H1 (cell line): Measurements from ENCODE around the gene LGALS9. TPM values are rescaled to one million over a fixed set of nuclear protein-coding genes. Genes with fewer than 3 reads are reported as not detected.

Experiments
- CTCF ChIA-PET: fragments of 300-600 bp; sonication (Branson Sonifier 250); formaldehyde crosslinking; loops from one replicate; lab custom pipeline; 2021; ENCODE audit not compliant: partially characterized antibody; lab: Charles Lee
- POLR2A ChIA-PET: fragments of 300-600 bp; sonication (Branson Sonifier 250); formaldehyde crosslinking; loops from one replicate; lab custom pipeline; 2021; ENCODE audit warnings: inconsistent platforms; ENCODE audit not compliant: partially characterized antibody; lab: Charles Lee
- DNase-seq, 2 experiments: peaks; one replicate each; pipeline versions ENCODE4 v3.0.0 to v3.0.0-alpha.2; 2010 to 2022; ENCODE audit warnings: low spot score in 2 of 2, low read depth in 1 of 2, mixed read lengths in 1 of 2
- FAIRE-seq: peaks from 2 replicates; lab custom pipeline; 2011; peaks lifted over from hg19 to GRCh38; lab: Jason Lieb, UNC
- H2AFZ ChIP-seq: 2 replicates; pipeline ENCODE4 v1.8.1; 2012; ENCODE audit warnings: low read length, inconsistent platforms
- H2AK5ac ChIP-seq: 2 replicates; pipeline ENCODE4 v1.6.1; 2013; ENCODE audit warnings: low read depth, low read length
- H2BK120ac ChIP-seq: replicated peaks from 2 replicates; pipeline ENCODE3; 2013; ENCODE audit warnings: low read depth, low read length, inconsistent platforms
- H2BK12ac ChIP-seq: 2 replicates; pipeline ENCODE4 v1.6.1; 2013; ENCODE audit warnings: low read depth, low read length
- H2BK15ac ChIP-seq: 2 replicates; pipeline ENCODE4 v1.6.1; 2013; ENCODE audit warnings: low read length
- H2BK20ac ChIP-seq: 2 replicates; pipeline ENCODE4 v1.6.1; 2013; ENCODE audit warnings: low read length
- H2BK5ac ChIP-seq: 2 replicates; pipeline ENCODE4 v1.6.1; 2013; ENCODE audit warnings: low read depth, low read length
- H3K14ac ChIP-seq: 2 replicates; pipeline ENCODE4 v1.6.1; 2013; ENCODE audit warnings: inconsistent platforms; ENCODE audit not compliant: insufficient read length
- H3K18ac ChIP-seq: 2 replicates; pipeline ENCODE4 v1.6.1; 2013; ENCODE audit warnings: low read length; ENCODE audit errors: extremely low read depth
- H3K23ac ChIP-seq: 2 replicates; pipeline ENCODE4 v1.6.1; 2013; ENCODE audit warnings: inconsistent platforms; ENCODE audit not compliant: insufficient read length
- H3K23me2 ChIP-seq: 2 replicates; pipeline ENCODE4 v1.6.1; 2013; ENCODE audit warnings: low read depth, low read length
- H3K27ac ChIP-seq: 2 replicates; pipeline ENCODE4 v1.6.1; 2011; ENCODE audit warnings: low read depth, low read length, inconsistent platforms
- H3K27me3 ChIP-seq, 4 experiments: replicated peaks in 1 of 4; 1 replicate in 1 of 4; 2 replicates in 3 of 4; pipeline versions ENCODE4 v1.6.1 to v1.8.1; 2011 to 2013; ENCODE audit warnings: low read length in 3 of 4, mild to moderate bottlenecking in 3 of 4, inconsistent platforms in 2 of 4, mixed read lengths in 2 of 4, moderate library complexity in 1 of 4; ENCODE audit not compliant: control insufficient read depth in 3 of 4, insufficient read depth in 3 of 4; ENCODE audit errors: extremely low read depth in 1 of 4
- H3K36me3 ChIP-seq, 4 experiments: 2 replicates each; pipeline versions ENCODE4 v1.6.1 to v1.8.1; 2011 to 2013; ENCODE audit warnings: mild to moderate bottlenecking in 4 of 4, low read length in 3 of 4, moderate library complexity in 2 of 4, control low read depth in 1 of 4, inconsistent platforms in 1 of 4; ENCODE audit not compliant: insufficient read depth in 4 of 4, control insufficient read depth in 2 of 4
- H3K4ac ChIP-seq: replicated peaks from 2 replicates; pipeline ENCODE3; 2013; ENCODE audit warnings: low read length, low read depth, mixed read lengths, inconsistent platforms; ENCODE audit not compliant: insufficient read length
- H3K4me1 ChIP-seq, 4 experiments: replicated peaks in 1 of 4; 1 replicate in 1 of 4; 2 replicates in 3 of 4; pipeline versions ENCODE4 v1.6.1 to v1.8.1; 2011 to 2013; ENCODE audit warnings: low read length in 3 of 4, inconsistent platforms in 2 of 4, mixed read lengths in 1 of 4; ENCODE audit not compliant: insufficient read depth in 4 of 4, control insufficient read depth in 3 of 4
- H3K4me2 ChIP-seq, 2 experiments: 2 replicates each; pipeline versions ENCODE4 v1.6.1 to v1.8.1; 2011 to 2013; ENCODE audit warnings: low read depth in 2 of 2, low read length in 2 of 2, control low read depth in 1 of 2, inconsistent platforms in 1 of 2, mild to moderate bottlenecking in 1 of 2; ENCODE audit not compliant: insufficient read depth in 1 of 2
- H3K4me3 ChIP-seq, 4 experiments: fragments of 200-600, 300-600 bp in 1 of 4; sonication (generic), shearing (Covaris generic), sonication (Bioruptor Twin) in 1 of 4; 2 replicates each; pipeline versions ENCODE4 v1.5.1 to v1.8.1; 2011 to 2016; ENCODE audit warnings: low read length in 4 of 4, low read depth in 3 of 4, control low read depth in 2 of 4, inconsistent platforms in 2 of 4, mild to moderate bottlenecking in 2 of 4, mixed read lengths in 1 of 4, moderate library complexity in 1 of 4; ENCODE audit not compliant: insufficient read depth in 2 of 4; ENCODE audit errors: extremely low read depth in 1 of 4
- H3K56ac ChIP-seq: replicated peaks from 2 replicates; pipeline ENCODE3; 2013; ENCODE audit warnings: low read depth, mild to moderate bottlenecking, mixed read lengths, low read length, inconsistent platforms; ENCODE audit not compliant: insufficient read length
- H3K79me1 ChIP-seq: 2 replicates; pipeline ENCODE4 v1.6.1; 2013; ENCODE audit warnings: low read depth, low read length, control low read depth
- H3K79me2 ChIP-seq, 2 experiments: 2 replicates each; pipeline versions ENCODE4 v1.6.1 to v1.8.1; 2012 to 2013; ENCODE audit warnings: low read length in 2 of 2, mild to moderate bottlenecking in 2 of 2, inconsistent platforms in 1 of 2; ENCODE audit not compliant: insufficient read depth in 2 of 2, control insufficient read depth in 1 of 2
- H3K9ac ChIP-seq, 4 experiments: replicated peaks in 1 of 4; 1 replicate in 1 of 4; 2 replicates in 3 of 4; pipeline versions ENCODE4 v1.6.1 to v1.8.1; 2011 to 2013; ENCODE audit warnings: low read depth in 3 of 4, low read length in 3 of 4, control low read depth in 2 of 4, mild to moderate bottlenecking in 2 of 4, moderate library complexity in 2 of 4, inconsistent platforms in 1 of 4; ENCODE audit errors: extremely low read depth in 1 of 4
- H3K9me3 ChIP-seq, 2 experiments: 2 replicates each; pipeline versions ENCODE4 v1.6.1 to v1.8.1; 2012 to 2013; ENCODE audit warnings: mild to moderate bottlenecking in 2 of 2, moderate library complexity in 2 of 2, control low read depth in 1 of 2, inconsistent platforms in 1 of 2, low read depth in 1 of 2, low read length in 1 of 2, mixed read lengths in 1 of 2; ENCODE audit not compliant: insufficient read depth in 2 of 2
- H4K20me1 ChIP-seq, 2 experiments: replicated peaks in 1 of 2; 2 replicates each; pipeline versions ENCODE3 to v1.8.1; 2011 to 2013; ENCODE audit warnings: inconsistent platforms in 2 of 2, low read length in 2 of 2, mild to moderate bottlenecking in 1 of 2; ENCODE audit not compliant: insufficient read depth in 2 of 2, control insufficient read depth in 1 of 2
- H4K5ac ChIP-seq: 2 replicates; pipeline ENCODE4 v1.6.1; 2013; ENCODE audit warnings: low read length, low read depth, mixed read lengths, inconsistent platforms; ENCODE audit not compliant: insufficient read length
- H4K8ac ChIP-seq: 2 replicates; pipeline ENCODE4 v1.8.0; 2013; ENCODE audit warnings: mild to moderate bottlenecking, moderate library complexity, low read length, inconsistent platforms; ENCODE audit not compliant: insufficient read depth; ENCODE audit errors: extremely low read depth
- H4K91ac ChIP-seq: replicated peaks from 2 replicates; pipeline ENCODE3; 2013; ENCODE audit warnings: low read length, mixed read lengths, inconsistent platforms; ENCODE audit not compliant: insufficient read length
- BRCA1 ChIP-seq: IDR thresholded peaks from 2 replicates; pipeline ENCODE4 v1.6.1; 2012; ENCODE audit warnings: low read depth, low read length, improper control_type of control experiment
- CEBPB ChIP-seq: IDR thresholded peaks from 2 replicates; pipeline ENCODE4 v1.6.1; 2012; ENCODE audit warnings: low read depth, low read length
- CHD2 ChIP-seq: IDR thresholded peaks from 2 replicates; pipeline ENCODE4 v1.6.1; 2012; ENCODE audit warnings: low read length, improper control_type of control experiment
- CTCF ChIP-seq, 3 experiments: IDR thresholded peaks; 1 replicate in 2 of 3; 2 replicates in 1 of 3; pipeline versions ENCODE4 v1.5.1 to v1.6.1; 2011; ENCODE audit warnings: low read length in 3 of 3, mild to moderate bottlenecking in 3 of 3, inconsistent platforms in 2 of 3, low read depth in 1 of 3, moderate library complexity in 1 of 3; ENCODE audit not compliant: insufficient read depth in 1 of 3; ENCODE audit errors: control extremely low read depth in 1 of 3
- EP300 ChIP-seq, 2 experiments: IDR thresholded peaks; 1 replicate in 1 of 2; 2 replicates in 1 of 2; pipeline ENCODE4 v1.6.1; 2011 to 2012; ENCODE audit warnings: low read depth in 2 of 2, low read length in 2 of 2, mild to moderate bottlenecking in 2 of 2, borderline replicate concordance in 1 of 2, inconsistent platforms in 1 of 2, moderate library complexity in 1 of 2
- JUND ChIP-seq: IDR thresholded peaks from 2 replicates; pipeline ENCODE4 v1.6.1; 2011; ENCODE audit warnings: mild to moderate bottlenecking, improper control_type of control experiment, low read length
- RAD21 ChIP-seq, 2 experiments: IDR thresholded peaks in 1 of 2; conservative IDR thresholded peaks in 1 of 2; 2 replicates each; pipeline ENCODE4 v1.6.1; 2011; ENCODE audit warnings: low read depth in 2 of 2, low read length in 2 of 2, improper control_type of control experiment in 1 of 2, inconsistent platforms in 1 of 2, mild to moderate bottlenecking in 1 of 2, moderate library complexity in 1 of 2
- RBBP5 ChIP-seq: IDR thresholded peaks from 2 replicates; pipeline ENCODE4 v1.7.1; 2012; ENCODE audit warnings: low read depth, mild to moderate bottlenecking, inconsistent platforms, low read length, moderate library complexity, borderline replicate concordance
- WGBS, 2 experiments: shearing (Covaris generic) in 1 of 2; methylation state at CpG; one replicate each; pipeline versions ENCODE4 v1.1.6 to v1.1.7; 2013 to 2015; ENCODE audit warnings: low lambda C conversion rate in 2 of 2, mixed read lengths in 2 of 2, inconsistent platforms in 1 of 2, low coverage in 1 of 2, missing lambda C conversion rate in 1 of 2; ENCODE audit not compliant: insufficient replicate concordance in 2 of 2, insufficient coverage in 1 of 2, insufficient read length in 1 of 2; ENCODE audit errors: extremely low coverage in 1 of 2, missing lambda C conversion rate in 1 of 2; 5-methylcytosine and 5-hydroxymethylcytosine counted together
- polyA plus RNA-seq, 7 experiments: library from polyadenylated mRNA; depleted of rRNA in 3 of 7; stranded (reverse) in 5 of 7; unstranded in 2 of 7; fragments of >200 nt in 5 of 7; fragments of 200-250 nt in 2 of 7; gene quantifications; 1 replicate in 5 of 7; 2 replicates in 1 of 7; 4 replicates in 1 of 7; pipeline versions ENCODE4 v1.2.1 to v1.2.3, GENCODE V29; 2011 to 2013; ENCODE audit warnings: missing spikeins in 2 of 7, mixed read lengths in 2 of 7
- total RNA-seq: library from RNA; stranded (reverse); fragmentation: NEBNext Ultra II Directional; extraction: Animal tissue kit (Norgen Biotek cat#: 25700); gene quantifications from 2 replicates; pipeline ENCODE4 v1.2.1, GENCODE V29; 2021

Gene LGALS9
- total and polyA plus RNA-seq, 2 of the 8 experiments (the other 6 are each of a cell fraction or from before 2014, with no cell fraction given) = 0.95 to 1.7 TPM

GRCh38 chr17:27601069-27601974 is 29.7 kb upstream of the LGALS9 start:
- H3K4me1 ChIP-seq = no peaks in the 10 kb centered on the region; a peak in 1 of 7 replicates
- H3K79me1 ChIP-seq = no peaks in the 10 kb centered on the region
- POLR2A ChIA-PET = no interaction called here
- H3K27ac ChIP-seq = no peak overlapping the region
- no peak overlapping the region for H3K14ac ChIP-seq
- peaks cover 0 to 3% of the 10 kb centered on the region in 2 experiments for H4K20me1 ChIP-seq
- H3K56ac ChIP-seq = no peak overlapping the region
- H2BK15ac ChIP-seq = no peak overlapping the region
- no peak overlapping the region for H4K5ac ChIP-seq
- H3K23ac ChIP-seq = no peak overlapping the region
- no peak overlapping the region for H3K9ac ChIP-seq
- TF ChIP-seq CEBPB (peak; percentile 1; the same call in 1 of the 2 replicates), RBBP5 (no peak), JUND (peak; percentile 29; the same call in 1 of the 2 replicates), BRCA1 (no peak), CHD2 (no peak), EP300 (IDR thresholded peaks at IDR 0.05; ENCODE audit: borderline replicate concordance in 1 of 2, low read depth in 2 of 2, low read length in 2 of 2) (peak in 1 of 2 experiments; percentile 33; a peak in 1 of 3 replicates), RAD21 (IDR thresholded peaks at IDR 0.05 in 1 of 2, conservative IDR thresholded peaks at IDR 0.05 in 1 of 2; ENCODE audit: low read depth in 2 of 2, low read length in 2 of 2) (peak; percentile 90 to 93), CTCF (IDR thresholded peaks at IDR 0.05; ENCODE audit: control extremely low read depth in 1 of 3, insufficient read depth in 1 of 3, low read depth in 1 of 3, low read length in 3 of 3) (peak; percentile 54 to 87 (median 87))
- H4K91ac ChIP-seq = no peak overlapping the region
- H3K4me3 ChIP-seq = no peak overlapping the region
- no peak overlapping the region for H4K8ac ChIP-seq
- H3K27me3 ChIP-seq = no peaks in the 10 kb centered on the region
- H2BK120ac ChIP-seq = no peak overlapping the region
- no peak overlapping the region for H2AFZ ChIP-seq
- WGBS, 2 experiments = 82% methylated on average over 11 of the region's 11 CpGs; no CpG with 5 or more reads in 1 of the 2 experiments
- peaks cover 0 to 4% (median 1%) of the 10 kb centered on the region in 4 experiments; a peak in 3 of 8 replicates for H3K36me3 ChIP-seq
- no peak overlapping the region for H3K18ac ChIP-seq
- no peak overlapping the region for H3K4ac ChIP-seq
- no peaks in the 10 kb centered on the region for H3K23me2 ChIP-seq
- no peaks in the 10 kb centered on the region for H3K79me2 ChIP-seq
- no peak overlapping the region for H2AK5ac ChIP-seq
- no peak overlapping the region for H2BK5ac ChIP-seq
- no peak overlapping the region for H3K4me2 ChIP-seq
- FAIRE-seq (peak; percentile 87), DNase-seq (peak; percentile 68 to 95)
- H2BK20ac ChIP-seq = no peak overlapping the region
- H2BK12ac ChIP-seq = no peak overlapping the region
- CTCF ChIA-PET = interaction anchor here (0.6 to 13.1 kb wide), 52 partner anchors 8 to 365 kb away, joined by 3 to 305 read pairs (median 6); partner anchors contain the start of gene KSR1
- H3K9me3 ChIP-seq = no peaks in the 10 kb centered on the region
